GM23338 (cell line): ENCODE data around the gene PPP1R16B. TPM values are rescaled to one million over a fixed set of nuclear protein-coding genes. Genes with fewer than 3 reads are reported as not detected.

Experiments
- ATAC-seq: fragments of 200-7000 bp; cut with Tn5 transposase; 3 replicates; pipeline ENCODE4 v1.9.1; 2020
- DNase-seq: peaks from one replicate; pipeline ENCODE4 v3.0.0-alpha.2; 2015; ENCODE audit warnings: low spot score
- H2AFZ ChIP-seq: fragments of 200-600 bp; sonication (generic); 2 replicates; pipeline ENCODE4 v1.8.0; 2016; ENCODE audit warnings: antibody characterized with exemption, mild to moderate bottlenecking, moderate library complexity
- H3F3A ChIP-seq: fragments of 200-600 bp; sonication (generic); replicated peaks from 2 replicates; pipeline ENCODE4 v1.8.0; 2017; ENCODE audit warnings: antibody characterized with exemption, mixed run types, low read depth
- H3K27ac ChIP-seq: fragments of 200-600 bp; sonication (generic); 2 replicates; pipeline ENCODE4 v1.6.1; 2016; ENCODE audit warnings: low read depth
- H3K27me3 ChIP-seq: fragments of 200-600 bp; sonication (generic); 2 replicates; pipeline ENCODE4 v1.8.0; 2016; ENCODE audit warnings: mild to moderate bottlenecking, mixed run types, moderate library complexity; ENCODE audit not compliant: insufficient read depth
- H3K36me3 ChIP-seq: fragments of 200-600 bp; sonication (generic); 2 replicates; pipeline ENCODE4 v1.8.0; 2016; ENCODE audit warnings: mild to moderate bottlenecking; ENCODE audit not compliant: insufficient read depth
- H3K4me1 ChIP-seq: fragments of 200-600 bp; sonication (generic); 2 replicates; pipeline ENCODE4 v1.8.0; 2016; ENCODE audit warnings: mild to moderate bottlenecking, moderate library complexity; ENCODE audit not compliant: insufficient read depth
- H3K4me2 ChIP-seq: fragments of 200-600 bp; sonication (generic); 2 replicates; pipeline ENCODE4 v1.7.1; 2017; ENCODE audit warnings: mixed run types
- H3K4me3 ChIP-seq: fragments of 200-600 bp; sonication (generic); 2 replicates; pipeline ENCODE4 v1.6.1; 2016; ENCODE audit warnings: mixed run types
- H3K79me2 ChIP-seq: fragments of 200-600 bp; sonication (generic); replicated peaks from 2 replicates; pipeline ENCODE4 v1.8.0; 2017; ENCODE audit warnings: mild to moderate bottlenecking; ENCODE audit not compliant: insufficient read depth
- H3K9me2 ChIP-seq: fragments of 200-600 bp; sonication (generic); 2 replicates; pipeline ENCODE4 v1.8.0; 2017; ENCODE audit not compliant: insufficient read depth
- H4K20me1 ChIP-seq: fragments of 200-600 bp; sonication (generic); replicated peaks from 2 replicates; pipeline ENCODE4 v1.8.0; 2017; ENCODE audit warnings: mild to moderate bottlenecking; ENCODE audit not compliant: insufficient read depth
- H3K27ac Mint-ChIP-seq: 2 replicates; pipeline ENCODE4 v1.8.0; 2020; ENCODE audit warnings: inconsistent platforms, mild to moderate bottlenecking, moderate library complexity, mixed read lengths
- H3K27me3 Mint-ChIP-seq: 3 replicates; pipeline ENCODE4 v1.8.0; 2022; ENCODE audit warnings: low read depth, mild to moderate bottlenecking, moderate library complexity, mixed read lengths, inconsistent platforms; ENCODE audit not compliant: insufficient read depth, poor library complexity
- H3K36me3 Mint-ChIP-seq: 3 replicates; pipeline ENCODE4 v1.8.0; 2021; ENCODE audit warnings: low read depth, mild to moderate bottlenecking, inconsistent platforms, moderate library complexity, mixed read lengths
- H3K4me1 Mint-ChIP-seq: 3 replicates; pipeline ENCODE4 v1.8.0; 2020; ENCODE audit warnings: mild to moderate bottlenecking, inconsistent platforms, mixed read lengths
- H3K4me3 Mint-ChIP-seq: 3 replicates; pipeline ENCODE4 v1.8.0; 2021; ENCODE audit warnings: moderate library complexity, mild to moderate bottlenecking, inconsistent platforms, mixed read lengths
- H3K9me3 Mint-ChIP-seq: 3 replicates; pipeline ENCODE4 v1.8.0; 2020; ENCODE audit warnings: moderate library complexity, mild to moderate bottlenecking, inconsistent platforms, mixed read lengths
- EZH2 ChIP-seq: fragments of 200-600 bp; sonication (generic); IDR thresholded peaks from one replicate; pipeline ENCODE4 v1.8.0; 2017; ENCODE audit warnings: antibody characterized with exemption, mild to moderate bottlenecking, low read depth; ENCODE audit not compliant: unreplicated experiment
- EZH2phosphoT487 ChIP-seq: fragments of 200-600 bp; sonication (generic); IDR thresholded peaks from one replicate; pipeline ENCODE4 v1.8.1; 2018; ENCODE audit warnings: antibody characterized with exemption; ENCODE audit not compliant: unreplicated experiment
- POLR2AphosphoS5 ChIP-seq: IDR thresholded peaks from 2 replicates; pipeline ENCODE4 v1.6.1; 2016; ENCODE audit warnings: antibody characterized with exemption, low read depth
- STAT1 ChIP-seq: IDR thresholded peaks from one replicate; pipeline ENCODE4 v1.6.1; 2016; ENCODE audit warnings: antibody characterized with exemption; ENCODE audit not compliant: unreplicated experiment
- ZNF114 ChIP-seq: fragments of 250-450 bp; sonication (Bioruptor Pico); IDR thresholded peaks from 2 replicates; pipeline ENCODE4 v1.5.0; 2020; ENCODE audit warnings: mild to moderate bottlenecking, moderate library complexity
- ZNF331 ChIP-seq: fragments of 250-450 bp; sonication (Bioruptor Pico); IDR thresholded peaks from 2 replicates; pipeline ENCODE4 v1.5.0; 2020; ENCODE audit warnings: low read depth, mild to moderate bottlenecking, moderate library complexity
- polyA plus RNA-seq: library from polyadenylated mRNA; unstranded; fragments of >200 nt; fragmentation: Nextera tagmentation; extraction: Ambion mirVana; gene quantifications from 2 replicates; pipeline ENCODE4 v1.2.1, GENCODE V29; 2016
- total RNA-seq: library from RNA; depleted of rRNA; stranded (reverse); fragments of >200 nt; shearing (Covaris generic); gene quantifications from 2 replicates; pipeline ENCODE4 v1.2.3, GENCODE V29; 2014
- TF ChIP-seq, protein P1 (sequence below): IDR thresholded peaks from 2 replicates; pipeline ENCODE4 v1.6.1; 2016; ENCODE audit warnings: antibody characterized with exemption
- TF ChIP-seq, protein P2 (sequence below): fragments of 250-450 bp; sonication (Bioruptor Pico); IDR thresholded peaks from 2 replicates; pipeline ENCODE4 v1.5.0; 2020; ENCODE audit warnings: mild to moderate bottlenecking, moderate library complexity

PPP1R16B gene
- total and polyA plus RNA-seq, 2 experiments from 2014 or later: 1.6 to 11.5 TPM

DNA sequence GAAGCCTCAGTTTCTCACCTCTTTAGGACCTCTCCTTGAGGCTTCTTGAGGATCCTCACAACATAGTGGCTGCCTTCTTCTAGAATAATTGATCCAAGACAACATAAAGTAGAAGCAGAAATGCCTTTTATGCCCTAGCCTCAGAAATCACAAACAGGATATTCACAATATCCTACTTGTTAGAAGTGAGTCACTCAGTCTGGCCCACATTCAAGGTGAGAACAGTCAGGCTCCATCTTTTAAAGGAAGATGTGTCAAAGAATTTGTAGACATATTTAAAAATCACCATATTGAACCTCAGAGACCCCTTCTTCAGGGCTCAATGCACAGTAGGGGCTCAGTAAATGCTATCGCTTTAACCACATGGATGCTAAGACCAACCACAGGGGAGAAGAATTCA is 99.9 kb downstream of the PPP1R16B start:
- Mint-ChIP-seq H3K27ac (no peak overlapping the region), H3K4me3 (no peak overlapping the region), H3K9me3 (no peaks in the 10 kb centered on the region; the same call in 2 of the 3 replicates), H3K27me3 (peaks cover 4% of the 10 kb centered on the region), H3K36me3 (peaks cover 19% of the 10 kb centered on the region), H3K4me1 (no peaks in the 10 kb centered on the region)
- H2AFZ ChIP-seq: no peak overlapping the region
- H3K27me3 ChIP-seq: no peaks in the 10 kb centered on the region
- no peak for ATAC-seq
- no peaks in the 10 kb centered on the region for H4K20me1 ChIP-seq
- H3K27ac ChIP-seq: no peak overlapping the region
- no peaks in the 10 kb centered on the region for H3K79me2 ChIP-seq
- TF ChIP-seq, protein P1, sequence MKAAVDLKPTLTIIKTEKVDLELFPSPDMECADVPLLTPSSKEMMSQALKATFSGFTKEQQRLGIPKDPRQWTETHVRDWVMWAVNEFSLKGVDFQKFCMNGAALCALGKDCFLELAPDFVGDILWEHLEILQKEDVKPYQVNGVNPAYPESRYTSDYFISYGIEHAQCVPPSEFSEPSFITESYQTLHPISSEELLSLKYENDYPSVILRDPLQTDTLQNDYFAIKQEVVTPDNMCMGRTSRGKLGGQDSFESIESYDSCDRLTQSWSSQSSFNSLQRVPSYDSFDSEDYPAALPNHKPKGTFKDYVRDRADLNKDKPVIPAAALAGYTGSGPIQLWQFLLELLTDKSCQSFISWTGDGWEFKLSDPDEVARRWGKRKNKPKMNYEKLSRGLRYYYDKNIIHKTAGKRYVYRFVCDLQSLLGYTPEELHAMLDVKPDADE: no peak
- TF ChIP-seq ZNF114 (CRISPR knock-in tag) (no peak), STAT1 (no peak), EZH2 (no peak), POLR2AphosphoS5 (no peak), EZH2phosphoT487 (no peak), ZNF331 (CRISPR knock-in tag) (no peak)
- TF ChIP-seq, protein P2, sequence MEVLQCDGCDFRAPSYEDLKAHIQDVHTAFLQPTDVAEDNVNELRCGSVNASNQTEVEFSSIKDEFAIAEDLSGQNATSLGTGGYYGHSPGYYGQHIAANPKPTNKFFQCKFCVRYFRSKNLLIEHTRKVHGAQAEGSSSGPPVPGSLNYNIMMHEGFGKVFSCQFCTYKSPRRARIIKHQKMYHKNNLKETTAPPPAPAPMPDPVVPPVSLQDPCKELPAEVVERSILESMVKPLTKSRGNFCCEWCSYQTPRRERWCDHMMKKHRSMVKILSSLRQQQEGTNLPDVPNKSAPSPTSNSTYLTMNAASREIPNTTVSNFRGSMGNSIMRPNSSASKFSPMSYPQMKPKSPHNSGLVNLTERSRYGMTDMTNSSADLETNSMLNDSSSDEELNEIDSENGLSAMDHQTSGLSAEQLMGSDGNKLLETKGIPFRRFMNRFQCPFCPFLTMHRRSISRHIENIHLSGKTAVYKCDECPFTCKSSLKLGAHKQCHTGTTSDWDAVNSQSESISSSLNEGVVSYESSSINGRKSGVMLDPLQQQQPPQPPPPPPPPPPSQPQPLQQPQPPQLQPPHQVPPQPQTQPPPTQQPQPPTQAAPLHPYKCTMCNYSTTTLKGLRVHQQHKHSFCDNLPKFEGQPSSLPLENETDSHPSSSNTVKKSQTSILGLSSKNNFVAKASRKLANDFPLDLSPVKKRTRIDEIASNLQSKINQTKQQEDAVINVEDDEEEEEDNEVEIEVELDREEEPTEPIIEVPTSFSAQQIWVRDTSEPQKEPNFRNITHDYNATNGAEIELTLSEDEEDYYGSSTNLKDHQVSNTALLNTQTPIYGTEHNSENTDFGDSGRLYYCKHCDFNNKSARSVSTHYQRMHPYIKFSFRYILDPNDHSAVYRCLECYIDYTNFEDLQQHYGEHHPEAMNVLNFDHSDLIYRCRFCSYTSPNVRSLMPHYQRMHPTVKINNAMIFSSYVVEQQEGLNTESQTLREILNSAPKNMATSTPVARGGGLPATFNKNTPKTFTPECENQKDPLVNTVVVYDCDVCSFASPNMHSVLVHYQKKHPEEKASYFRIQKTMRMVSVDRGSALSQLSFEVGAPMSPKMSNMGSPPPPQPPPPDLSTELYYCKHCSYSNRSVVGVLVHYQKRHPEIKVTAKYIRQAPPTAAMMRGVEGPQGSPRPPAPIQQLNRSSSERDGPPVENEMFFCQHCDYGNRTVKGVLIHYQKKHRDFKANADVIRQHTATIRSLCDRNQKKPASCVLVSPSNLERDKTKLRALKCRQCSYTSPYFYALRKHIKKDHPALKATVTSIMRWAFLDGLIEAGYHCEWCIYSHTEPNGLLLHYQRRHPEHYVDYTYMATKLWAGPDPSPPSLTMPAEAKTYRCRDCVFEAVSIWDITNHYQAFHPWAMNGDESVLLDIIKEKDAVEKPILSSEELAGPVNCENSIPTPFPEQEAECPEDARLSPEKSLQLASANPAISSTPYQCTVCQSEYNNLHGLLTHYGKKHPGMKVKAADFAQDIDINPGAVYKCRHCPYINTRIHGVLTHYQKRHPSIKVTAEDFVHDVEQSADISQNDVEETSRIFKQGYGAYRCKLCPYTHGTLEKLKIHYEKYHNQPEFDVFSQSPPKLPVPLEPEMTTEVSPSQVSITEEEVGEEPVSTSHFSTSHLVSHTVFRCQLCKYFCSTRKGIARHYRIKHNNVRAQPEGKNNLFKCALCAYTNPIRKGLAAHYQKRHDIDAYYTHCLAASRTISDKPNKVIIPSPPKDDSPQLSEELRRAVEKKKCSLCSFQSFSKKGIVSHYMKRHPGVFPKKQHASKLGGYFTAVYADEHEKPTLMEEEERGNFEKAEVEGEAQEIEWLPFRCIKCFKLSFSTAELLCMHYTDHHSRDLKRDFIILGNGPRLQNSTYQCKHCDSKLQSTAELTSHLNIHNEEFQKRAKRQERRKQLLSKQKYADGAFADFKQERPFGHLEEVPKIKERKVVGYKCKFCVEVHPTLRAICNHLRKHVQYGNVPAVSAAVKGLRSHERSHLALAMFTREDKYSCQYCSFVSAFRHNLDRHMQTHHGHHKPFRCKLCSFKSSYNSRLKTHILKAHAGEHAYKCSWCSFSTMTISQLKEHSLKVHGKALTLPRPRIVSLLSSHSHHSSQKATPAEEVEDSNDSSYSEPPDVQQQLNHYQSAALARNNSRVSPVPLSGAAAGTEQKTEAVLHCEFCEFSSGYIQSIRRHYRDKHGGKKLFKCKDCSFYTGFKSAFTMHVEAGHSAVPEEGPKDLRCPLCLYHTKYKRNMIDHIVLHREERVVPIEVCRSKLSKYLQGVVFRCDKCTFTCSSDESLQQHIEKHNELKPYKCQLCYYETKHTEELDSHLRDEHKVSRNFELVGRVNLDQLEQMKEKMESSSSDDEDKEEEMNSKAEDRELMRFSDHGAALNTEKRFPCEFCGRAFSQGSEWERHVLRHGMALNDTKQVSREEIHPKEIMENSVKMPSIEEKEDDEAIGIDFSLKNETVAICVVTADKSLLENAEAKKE (CRISPR knock-in tag): no peak
- DNase-seq: no peak
- H3K4me1 ChIP-seq: no peaks in the 10 kb centered on the region
- no peak overlapping the region for H3K4me2 ChIP-seq
- no peaks in the 10 kb centered on the region for H3K36me3 ChIP-seq
- H3F3A ChIP-seq: no peaks in the 10 kb centered on the region
- H3K9me2 ChIP-seq: no peaks in the 10 kb centered on the region
- no peak overlapping the region for H3K4me3 ChIP-seq
